SU-DHL-6 (cell line): Measurements from ENCODE around the gene ADD1.

Source experiments
- CTCF ChIP-seq: fragments of 200-600 bp; sonication (generic); IDR thresholded peaks from one replicate; pipeline ENCODE4 v1.5.1; 2017; ENCODE audit warnings: antibody characterized with exemption, mild to moderate bottlenecking, low read length, moderate library complexity; ENCODE audit not compliant: insufficient read depth, poor library complexity, severe bottlenecking
- EZH2phosphoT487 ChIP-seq: fragments of 200-600 bp; sonication (generic), shearing (Covaris generic); conservative IDR thresholded peaks from 2 replicates; pipeline ENCODE4 v1.6.1; 2018; ENCODE audit warnings: mild to moderate bottlenecking, antibody characterized with exemption, low read length, moderate library complexity, mixed read lengths

GRCh38 chr4:2813446-2814405, 29.9 kb upstream of the ADD1 start:
- no peak for TF ChIP-seq CTCF
- TF ChIP-seq EZH2phosphoT487 = no peak
